HUES64 (cell line): Measurements from ENCODE around the gene PITPNM3.

Experiments
- H3K27ac ChIP-seq: 2 replicates; pipeline ENCODE4 v1.7.0; 2013; ENCODE audit warnings: low read depth, low read length, inconsistent platforms
- H3K27me3 ChIP-seq: 2 replicates; pipeline ENCODE4 v1.6.1; 2013; ENCODE audit warnings: mild to moderate bottlenecking, low read length; ENCODE audit not compliant: insufficient read depth
- H3K36me3 ChIP-seq: 2 replicates; pipeline ENCODE4 v1.6.1; 2013; ENCODE audit warnings: mild to moderate bottlenecking, low read length; ENCODE audit not compliant: insufficient read depth
- H3K4me1 ChIP-seq: 2 replicates; pipeline ENCODE4 v1.6.1; 2013; ENCODE audit warnings: mild to moderate bottlenecking, low read length, moderate library complexity; ENCODE audit not compliant: insufficient read depth
- H3K4me3 ChIP-seq: 2 replicates; pipeline ENCODE4 v1.5.1; 2013; ENCODE audit warnings: mild to moderate bottlenecking, low read length, moderate library complexity
- H3K9ac ChIP-seq: 2 replicates; pipeline ENCODE4 v1.6.1; 2013; ENCODE audit warnings: mild to moderate bottlenecking, low read depth, low read length
- H3K9me3 ChIP-seq: 2 replicates; pipeline ENCODE4 v1.6.1; 2013; ENCODE audit warnings: low read depth, low read length; ENCODE audit not compliant: insufficient read depth
- WGBS: fragments of 150-250, 120-280 bp; methylation state at CpG from one replicate; pipeline ENCODE4 v1.1.7; 2013; ENCODE audit warnings: missing lambda C conversion rate; 5-methylcytosine and 5-hydroxymethylcytosine counted together

The PITPNM3 gene

DNA sequence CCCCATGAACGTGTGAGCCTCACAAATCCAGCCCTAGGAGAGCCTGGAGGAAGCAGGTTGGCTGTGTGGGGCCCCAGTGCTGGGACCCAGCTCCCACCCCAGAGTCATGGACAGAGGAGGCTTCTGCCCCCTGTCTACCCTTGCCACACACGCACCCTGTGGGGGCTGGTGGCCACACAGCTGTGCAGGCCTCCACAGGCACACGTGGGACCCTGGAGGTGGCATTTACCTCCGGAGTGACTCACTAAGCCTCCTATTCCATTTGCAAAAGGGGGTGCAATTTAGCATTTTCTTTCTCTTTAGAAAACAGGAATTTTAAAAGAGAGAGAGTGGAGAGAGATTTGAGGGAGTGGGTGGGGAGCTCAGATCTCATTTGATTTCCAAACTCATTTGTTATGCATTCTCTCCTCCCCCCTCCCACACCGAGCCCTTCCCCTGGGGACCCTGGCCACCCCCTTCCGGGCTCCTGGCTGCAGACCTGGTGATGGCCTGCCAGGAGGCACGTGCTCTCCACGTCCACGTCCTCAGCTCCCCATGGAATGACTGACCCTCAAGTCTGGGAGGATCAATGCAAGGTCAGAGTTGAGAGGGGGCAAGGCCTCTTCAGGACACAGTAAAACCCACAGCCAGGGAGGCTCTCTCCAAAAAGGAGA lies 6.8 kb downstream of the PITPNM3 start:
- H3K36me3 ChIP-seq = no peaks in the 10 kb centered on the region
- peaks cover 15% of the 10 kb centered on the region for H3K27me3 ChIP-seq
- H3K27ac ChIP-seq = no peak overlapping the region
- WGBS = 70% methylated on average over 9 of the region's 9 CpGs
- no peak overlapping the region for H3K4me3 ChIP-seq
- peaks cover 13% of the 10 kb centered on the region for H3K4me1 ChIP-seq
- H3K9ac ChIP-seq = no peak overlapping the region
- no peaks in the 10 kb centered on the region for H3K9me3 ChIP-seq

DNA sequence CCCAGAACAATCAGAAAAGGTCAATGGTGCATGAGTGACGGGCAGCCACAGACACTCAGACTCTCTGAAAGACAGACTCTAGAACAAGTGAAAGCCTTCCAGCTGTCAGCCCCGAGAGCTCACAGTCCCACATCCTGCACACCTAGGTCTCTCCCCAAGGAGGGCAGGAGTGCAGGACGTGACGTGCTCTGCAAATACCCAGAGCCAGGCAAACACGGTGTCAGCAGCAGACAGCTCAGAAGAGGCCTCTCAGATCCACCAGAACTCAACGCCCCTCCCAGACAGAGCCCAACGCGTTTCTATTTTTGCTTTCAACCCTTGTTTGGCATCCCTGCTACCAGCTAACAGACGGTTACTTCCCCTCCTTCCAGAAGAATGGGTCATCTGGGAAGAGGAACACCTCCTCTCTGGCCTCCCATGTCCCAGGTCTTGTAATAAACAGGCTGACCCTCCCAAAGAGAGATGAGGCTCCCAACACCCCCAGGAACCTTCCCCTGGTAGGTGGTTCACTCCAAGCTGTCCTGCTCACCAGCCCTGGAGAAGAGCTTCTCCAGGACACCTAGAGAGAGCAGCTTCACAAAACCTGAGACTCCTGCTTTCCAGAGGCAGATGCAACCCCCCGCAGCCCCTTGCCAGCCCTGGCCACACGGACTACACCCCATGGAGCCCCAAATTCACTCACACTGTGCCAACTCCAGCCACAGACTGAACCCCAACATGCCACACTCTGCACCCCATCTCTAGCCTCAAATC lies 7.6 kb downstream of the PITPNM3 start:
- H3K9ac ChIP-seq = no peak overlapping the region
- WGBS = 85% methylated on average over 11 of the region's 11 CpGs

DNA sequence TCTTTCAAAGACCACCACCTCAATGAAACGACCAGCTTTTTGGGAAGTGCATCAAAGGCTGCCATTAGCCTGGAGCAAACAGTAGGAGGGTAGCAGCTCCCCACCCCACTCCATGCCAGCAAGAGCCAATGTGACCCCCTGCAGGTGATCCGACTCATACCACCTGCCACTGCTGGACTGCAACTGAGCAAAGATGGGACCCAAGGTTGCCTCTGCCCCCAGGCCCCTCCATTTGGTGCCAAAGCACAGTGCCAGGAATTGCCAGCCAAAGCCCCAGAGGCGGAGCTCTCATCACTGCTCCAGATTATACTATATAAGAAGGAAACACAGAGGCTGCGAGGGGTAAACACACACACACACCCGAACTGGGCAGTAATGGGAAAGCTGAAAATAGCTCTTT lies 8.3 kb downstream of the PITPNM3 start:
- Histone ChIP-seq H3K4me3 (no peak overlapping the region), H3K36me3 (no peaks in the 10 kb centered on the region), H3K9ac (no peak overlapping the region), H3K4me1 (peaks cover 14% of the 10 kb centered on the region), H3K27ac (no peak overlapping the region), H3K9me3 (no peaks in the 10 kb centered on the region), H3K27me3 (0 out of 2 replicates have a peak, but pooled peaks cover under 1% of the 10 kb centered on the region)
- 86% methylated on average over 5 of the region's 5 CpGs for WGBS

More for the DNA sequence above, 7.6 kb downstream of the PITPNM3 start:
- peaks cover 8% of the 10 kb centered on the region for H3K27me3 ChIP-seq
- H3K4me1 ChIP-seq = peaks cover 14% of the 10 kb centered on the region
- no peak overlapping the region for H3K27ac ChIP-seq
- H3K36me3 ChIP-seq = no peaks in the 10 kb centered on the region
- H3K9me3 ChIP-seq = no peaks in the 10 kb centered on the region
- H3K4me3 ChIP-seq = no peak overlapping the region

DNA sequence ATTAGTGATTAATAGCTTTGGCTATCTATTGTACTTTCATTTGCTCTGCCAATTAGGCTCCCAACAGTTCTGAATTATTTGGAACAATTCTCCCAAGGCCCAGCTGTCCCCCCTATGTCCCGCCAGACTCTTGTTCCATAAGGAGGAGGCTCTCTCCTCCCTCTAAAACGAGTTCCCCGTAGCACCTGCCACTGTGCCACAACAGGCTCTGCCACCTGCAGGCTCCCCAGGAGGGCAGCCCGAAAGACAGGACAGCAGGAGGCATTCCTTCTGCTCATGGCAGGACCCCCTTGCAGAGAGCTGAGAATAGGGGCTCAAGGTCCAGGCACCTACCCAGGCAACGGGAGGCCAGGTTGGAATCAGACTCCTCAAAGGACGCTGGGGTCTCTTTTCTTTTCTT lies 9.0 kb downstream of the PITPNM3 start:
- Histone ChIP-seq H3K27me3 (no peaks in the 10 kb centered on the region), H3K9ac (no peak overlapping the region), H3K27ac (no peak overlapping the region), H3K36me3 (no peaks in the 10 kb centered on the region), H3K9me3 (no peaks in the 10 kb centered on the region), H3K4me3 (no peak overlapping the region), H3K4me1 (peaks cover 12% of the 10 kb centered on the region)
- WGBS = 83% methylated on average over 6 of the region's 6 CpGs

DNA sequence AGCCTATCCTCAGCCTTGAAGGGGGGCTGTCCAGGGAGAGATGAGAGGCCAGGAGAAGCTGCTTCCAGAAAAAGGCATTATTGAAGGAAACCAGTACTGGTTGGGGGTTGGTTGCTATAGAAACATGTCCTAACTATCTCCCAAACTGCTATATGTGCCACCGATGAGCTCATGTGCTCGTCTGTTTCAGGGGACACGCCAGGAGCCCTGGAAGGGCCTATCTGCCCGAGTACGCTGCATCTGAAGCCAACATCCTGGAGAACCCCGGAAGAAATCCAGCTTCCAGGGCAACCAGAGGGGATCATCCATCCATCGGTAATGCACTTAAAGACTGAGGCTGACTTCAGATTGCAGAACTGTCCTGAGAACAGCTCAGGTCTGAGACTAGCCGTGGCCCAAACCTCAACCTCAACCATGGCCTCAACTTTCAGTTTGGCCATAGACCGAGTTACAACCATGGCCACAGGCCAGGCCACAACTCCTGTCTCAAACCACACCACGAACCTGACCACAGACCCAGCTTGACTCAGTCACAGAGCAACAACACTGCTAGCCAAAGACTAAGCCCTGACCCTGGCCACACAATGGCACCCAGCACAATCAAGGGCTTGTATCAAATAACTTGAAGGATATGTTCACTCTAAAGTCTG lies 10.2 kb downstream of the PITPNM3 start:
- Histone ChIP-seq H3K9me3 (no peaks in the 10 kb centered on the region), H3K4me3 (no peak overlapping the region), H3K27ac (no peak overlapping the region), H3K9ac (no peak overlapping the region), H3K27me3 (no peaks in the 10 kb centered on the region), H3K36me3 (no peaks in the 10 kb centered on the region), H3K4me1 (peaks cover 9% of the 10 kb centered on the region; the same call in 1 of the 2 replicates)
- 94% methylated on average over 10 of the region's 10 CpGs for WGBS

DNA sequence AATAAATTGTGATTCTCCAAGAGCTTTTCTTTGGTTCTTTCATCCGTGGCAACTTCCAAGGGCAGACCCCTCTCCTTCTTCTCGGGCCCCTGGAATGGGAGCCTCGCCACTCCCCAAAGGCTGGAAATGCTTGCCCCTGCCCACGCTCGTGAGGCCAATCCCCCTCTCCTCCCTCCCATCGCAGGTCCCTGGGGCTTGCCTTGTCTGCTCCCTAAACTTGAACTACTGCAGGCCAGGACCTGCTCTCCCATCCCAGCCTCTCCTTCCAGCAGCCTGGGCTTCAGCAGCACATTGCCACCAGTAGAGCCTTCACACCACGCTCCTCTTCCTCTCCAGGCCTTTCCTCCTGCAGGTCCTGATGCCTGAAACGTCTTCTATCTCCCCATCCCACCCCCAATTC lies 11.1 kb downstream of the PITPNM3 start:
- Histone ChIP-seq H3K9ac (no peak overlapping the region), H3K27ac (no peak overlapping the region), H3K9me3 (no peaks in the 10 kb centered on the region), H3K36me3 (no peaks in the 10 kb centered on the region), H3K4me1 (peaks cover 11% of the 10 kb centered on the region), H3K27me3 (no peaks in the 10 kb centered on the region), H3K4me3 (no peak overlapping the region)
- WGBS = 84% methylated on average over 8 of the region's 8 CpGs

DNA sequence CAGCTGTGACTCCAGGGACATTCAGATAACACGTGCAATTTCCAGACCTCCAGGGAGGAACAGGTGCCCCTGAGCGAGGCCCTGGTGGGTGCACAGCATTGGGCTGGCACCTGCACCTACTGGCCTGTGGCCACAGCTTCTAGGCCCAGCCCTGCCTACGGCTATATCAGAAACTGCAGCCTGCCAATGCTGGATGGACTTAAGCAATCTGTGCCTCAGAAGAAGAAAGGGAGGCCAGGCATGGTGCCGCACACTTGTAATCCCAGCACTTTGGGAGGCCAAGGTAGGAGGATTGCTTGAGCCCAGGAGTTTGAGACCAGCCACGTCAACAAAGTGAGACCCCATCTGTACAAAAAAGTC lies 12.4 kb downstream of the PITPNM3 start:
- H3K27me3 ChIP-seq = no peaks in the 10 kb centered on the region
- WGBS = 91% methylated on average over 5 of the region's 5 CpGs
- no peak overlapping the region for H3K4me3 ChIP-seq
- peaks cover 2% of the 10 kb centered on the region; the same call in 1 of the 2 replicates for H3K9me3 ChIP-seq
- no peak overlapping the region for H3K27ac ChIP-seq
- peaks cover 13% of the 10 kb centered on the region for H3K4me1 ChIP-seq
- H3K36me3 ChIP-seq = no peaks in the 10 kb centered on the region
- no peak overlapping the region for H3K9ac ChIP-seq

DNA sequence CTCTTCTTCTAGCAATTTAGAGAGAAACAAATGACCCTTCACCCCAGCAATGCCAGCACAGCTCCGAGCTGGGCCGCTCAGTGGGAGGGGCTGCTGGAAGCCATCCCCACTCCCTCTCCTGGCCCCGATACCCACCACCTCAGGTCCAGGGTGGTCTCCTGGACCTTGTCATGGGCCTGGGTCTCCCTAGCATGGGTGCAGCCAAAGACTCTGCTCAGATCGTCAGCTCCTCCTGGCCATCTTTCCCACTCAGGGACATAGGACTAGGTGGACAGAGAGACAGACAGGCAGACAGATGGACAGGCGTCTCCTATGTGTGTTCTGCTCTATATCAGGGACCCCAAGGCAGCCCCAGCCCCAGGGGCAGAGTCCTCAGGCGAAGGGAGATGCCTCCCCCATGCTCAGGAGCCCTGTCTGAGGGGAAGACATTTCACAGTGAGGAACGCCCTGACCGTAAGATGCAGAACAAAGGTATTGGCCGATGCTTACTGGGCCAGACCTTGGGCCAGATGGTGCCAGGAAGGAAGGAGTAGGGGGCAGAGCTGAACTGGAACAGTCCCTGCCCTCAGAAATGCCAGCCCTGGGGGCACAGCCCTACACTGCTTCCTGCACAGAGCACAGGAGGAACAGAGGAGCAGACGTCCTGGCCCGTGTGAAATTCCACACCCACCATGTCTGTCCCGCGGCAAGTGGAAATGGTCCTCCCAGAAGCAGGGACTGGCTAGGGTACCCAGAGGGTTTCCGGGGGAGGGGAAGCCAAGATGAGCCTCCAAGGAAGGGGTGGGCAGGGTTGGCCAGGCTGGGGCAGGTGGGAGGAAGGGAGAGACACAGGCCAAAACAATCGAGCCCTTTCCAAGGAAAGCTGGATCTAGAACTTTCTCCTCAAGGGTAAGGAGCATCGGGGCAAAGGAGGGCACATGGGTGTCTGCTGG lies 13.0 kb downstream of the PITPNM3 start:
- Histone ChIP-seq H3K36me3 (no peaks in the 10 kb centered on the region), H3K27ac (no peak overlapping the region), H3K4me3 (no peak overlapping the region), H3K4me1 (peaks cover 13% of the 10 kb centered on the region), H3K27me3 (no peaks in the 10 kb centered on the region), H3K9me3 (peaks cover 6% of the 10 kb centered on the region; the same call in 1 of the 2 replicates), H3K9ac (no peak overlapping the region)
- 93% methylated on average over 16 of the region's 16 CpGs for WGBS

DNA sequence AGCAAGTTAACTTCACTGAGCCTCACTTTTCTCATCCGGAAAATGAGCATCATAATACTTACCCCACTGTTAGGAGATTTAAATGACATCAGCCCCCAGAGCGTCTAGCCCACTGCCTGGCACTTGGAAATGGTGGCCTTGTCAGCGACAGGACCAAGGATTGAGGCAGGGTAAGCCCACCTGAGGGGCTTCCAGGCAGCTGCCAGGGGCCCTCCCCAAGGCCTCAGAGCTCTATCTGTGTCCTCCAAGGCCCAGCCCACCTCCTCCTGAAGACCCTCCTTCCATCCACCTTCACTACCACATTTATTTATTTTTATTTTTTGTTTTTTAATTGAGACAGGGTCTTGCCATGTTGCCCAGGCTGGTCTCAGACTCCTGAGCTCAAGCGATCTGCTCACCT lies 13.8 kb downstream of the PITPNM3 start:
- H3K4me1 ChIP-seq = peaks cover 13% of the 10 kb centered on the region
- H3K27ac ChIP-seq = no peak overlapping the region
- H3K4me3 ChIP-seq = no peak overlapping the region
- H3K9ac ChIP-seq = no peak overlapping the region
- no peaks in the 10 kb centered on the region for H3K27me3 ChIP-seq
- WGBS = 84% methylated on average over 4 of the region's 4 CpGs
- H3K9me3 ChIP-seq = peaks cover 6% of the 10 kb centered on the region; the same call in 1 of the 2 replicates
- no peaks in the 10 kb centered on the region for H3K36me3 ChIP-seq

DNA sequence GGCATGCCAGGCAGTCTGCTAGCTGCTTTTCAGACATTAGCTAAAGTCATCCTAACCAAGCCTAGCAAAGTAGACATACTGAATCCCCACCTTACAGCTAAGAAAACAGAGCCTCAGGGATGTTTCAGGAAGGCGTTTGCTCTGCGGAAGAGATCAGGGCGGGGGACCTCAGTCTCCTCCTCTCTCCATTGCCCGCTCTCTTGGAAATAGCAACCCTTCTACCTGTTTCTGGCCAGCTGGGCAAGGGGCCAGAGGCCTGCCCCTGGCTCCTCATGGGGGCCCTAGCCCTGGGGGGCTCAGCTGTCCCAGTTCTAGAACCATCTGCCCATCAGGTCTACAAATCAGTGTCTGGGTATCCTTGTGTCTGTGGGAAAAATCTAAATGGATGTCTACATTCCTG lies 14.5 kb downstream of the PITPNM3 start:
- Histone ChIP-seq H3K36me3 (no peaks in the 10 kb centered on the region), H3K9ac (no peak overlapping the region), H3K4me3 (no peak overlapping the region), H3K4me1 (peaks cover 13% of the 10 kb centered on the region), H3K9me3 (peaks cover 6% of the 10 kb centered on the region; the same call in 1 of the 2 replicates), H3K27me3 (no peaks in the 10 kb centered on the region), H3K27ac (no peak overlapping the region)
- 75% methylated on average over 4 of the region's 4 CpGs for WGBS
